Stimulated activated CD4-positive, alpha-beta T cell treated with anti-CD3 and anti-CD28 coated beads, Interleukin-2, amount 100 ng/mL, for 4 hours (primary cell): ENCODE data around the gene KCNN2.

Source experiments
- DNase-seq: peaks from one replicate; pipeline ENCODE4 v3.0.0-alpha.2; 2020; ENCODE audit warnings: low read depth

The KCNN2 gene

GRCh38 chr5:114361724-114362196 lies at the start of gene KCNN2:
Gene KCNN2 (plus strand): TSS chr5:114362070. CDS start chr5:114362140, 70 bp downstream.
- no peak for DNase-seq

- DNase-seq: no peak
These were observed 49.2 kb upstream of the KCNN2 start for GRCh38 chr5:114312658-114313057.

GRCh38 chr5:114314061-114314460 lies 47.8 kb upstream of the KCNN2 start:
- DNase-seq: no peak

GRCh38 chr5:114316167-114316566 lies 45.7 kb upstream of the KCNN2 start:
- no peak for DNase-seq

GRCh38 chr5:114317751-114318150 lies 44.1 kb upstream of the KCNN2 start:
- no peak for DNase-seq

- DNase-seq: no peak
These were observed 42.6 kb upstream of the KCNN2 start for GRCh38 chr5:114319236-114319635.

GRCh38 chr5:114319821-114320220 lies 42.0 kb upstream of the KCNN2 start:
- DNase-seq: no peak

- DNase-seq: no peak
These were observed 37.6 kb upstream of the KCNN2 start for GRCh38 chr5:114324282-114324681.

- no peak for DNase-seq
These were observed 36.3 kb upstream of the KCNN2 start for GRCh38 chr5:114325541-114325940.

- DNase-seq: no peak
These were observed 34.4 kb upstream of the KCNN2 start for GRCh38 chr5:114327474-114327873.

- no peak for DNase-seq
These were observed 33.9 kb upstream of the KCNN2 start for GRCh38 chr5:114327987-114328386.

- no peak for DNase-seq
These were observed 30.8 kb upstream of the KCNN2 start for GRCh38 chr5:114330916-114331531.

- DNase-seq: no peak
These were observed 29.4 kb upstream of the KCNN2 start for GRCh38 chr5:114332493-114332892.

GRCh38 chr5:114332925-114333324 lies 28.9 kb upstream of the KCNN2 start:
- DNase-seq: no peak

- DNase-seq: no peak
These were observed 26.5 kb upstream of the KCNN2 start for GRCh38 chr5:114335391-114335790.

- no peak for DNase-seq
These were observed 22.8 kb upstream of the KCNN2 start for GRCh38 chr5:114339108-114339507.

- no peak for DNase-seq
These were observed 15.7 kb upstream of the KCNN2 start for GRCh38 chr5:114346181-114346580.

GRCh38 chr5:114355086-114355830 lies 6.6 kb upstream of the KCNN2 start:
- DNase-seq: no peak

GRCh38 chr5:114358329-114358728 lies 3.5 kb upstream of the KCNN2 start:
- DNase-seq: no peak

- DNase-seq: no peak
These were observed 1.5 kb upstream of the KCNN2 start for GRCh38 chr5:114360357-114360756.

GRCh38 chr5:114360816-114361723 lies 800 bp upstream of the KCNN2 start:
- no peak for DNase-seq

GRCh38 chr5:114362197-114362976 lies 517 bp downstream of the KCNN2 start:
- DNase-seq: no peak
